ENCODE results near the gene PRLHR.

- TF ChIP-seq POLR2A (IDR thresholded peaks at IDR 0.05) (no peak), CTCF (IDR thresholded peaks at IDR 0.05) (no peak)
Measured at GRCh38 chr10:118595598-118596425, at the start of gene PRLHR.

Data from uterus (tissue), 2 donors.